HG02840 (cell line): ENCODE data around the gene ADCY1.

Experiments used
- ATAC-seq: cut with Tn5 transposase; IDR thresholded peaks from one replicate; pipeline ENCODE4 v1.9.1; 2021; ENCODE audit warnings: mild to moderate bottlenecking, moderate library complexity, moderate number of reproducible peaks; ENCODE audit not compliant: unreplicated experiment, low FRiP score

Gene ADCY1

GRCh38 chr7:45623157-45623556 is 49.0 kb downstream of the ADCY1 start:
- ATAC-seq, result no peak

GRCh38 chr7:45623740-45624391 is 49.7 kb downstream of the ADCY1 start:
- no peak for ATAC-seq

GRCh38 chr7:45624392-45624760 is 50.2 kb downstream of the ADCY1 start:
- no peak for ATAC-seq

GRCh38 chr7:45625067-45625466 is 50.9 kb downstream of the ADCY1 start:
- ATAC-seq, result no peak

GRCh38 chr7:45625714-45626440 is 51.7 kb downstream of the ADCY1 start:
- no peak for ATAC-seq

- ATAC-seq, result no peak
Measured at GRCh38 chr7:45626441-45627430, 52.6 kb downstream of the ADCY1 start.

GRCh38 chr7:45627691-45628456 is 53.7 kb downstream of the ADCY1 start:
- no peak for ATAC-seq

- ATAC-seq, result no peak
Measured at GRCh38 chr7:45631569-45631968, 57.4 kb downstream of the ADCY1 start.

- no peak for ATAC-seq
Measured at GRCh38 chr7:45636733-45637132, 62.6 kb downstream of the ADCY1 start.

- no peak for ATAC-seq
Measured at GRCh38 chr7:45638916-45639315, 64.7 kb downstream of the ADCY1 start.

GRCh38 chr7:45642044-45642443 is 67.9 kb downstream of the ADCY1 start:
- ATAC-seq, result no peak

- ATAC-seq, result no peak
Measured at GRCh38 chr7:45643630-45644029, 69.5 kb downstream of the ADCY1 start.

GRCh38 chr7:45644237-45644636 is 70.1 kb downstream of the ADCY1 start:
- ATAC-seq, result no peak

- ATAC-seq, result no peak
Measured at GRCh38 chr7:45645141-45645969, 71.2 kb downstream of the ADCY1 start.

- no peak for ATAC-seq
Measured at GRCh38 chr7:45646207-45646821, 72.1 kb downstream of the ADCY1 start.

- no peak for ATAC-seq
Measured at GRCh38 chr7:45646996-45647825, 73.0 kb downstream of the ADCY1 start.

GRCh38 chr7:45647967-45648670 is 74.0 kb downstream of the ADCY1 start:
- no peak for ATAC-seq

GRCh38 chr7:45648671-45648995 is 74.5 kb downstream of the ADCY1 start:
- no peak for ATAC-seq
